Loucy (cell line): ENCODE data around the gene INVS.

ENCODE experiments used
- H2AFZ ChIP-seq: fragments of 200-600 bp; sonication (generic); 2 replicates; pipeline ENCODE4 v1.6.0; 2016; ENCODE audit warnings: antibody characterized with exemption, mild to moderate bottlenecking, low read length, moderate library complexity
- H3F3A ChIP-seq: fragments of 200-600 bp; 2 replicates; pipeline ENCODE4 v1.6.0; 2016; ENCODE audit warnings: antibody characterized with exemption, low read depth, mild to moderate bottlenecking
- H3K27me3 ChIP-seq: fragments of 200-600 bp; sonication (generic); 2 replicates; pipeline ENCODE4 v1.6.1; 2014; ENCODE audit warnings: low read length, mild to moderate bottlenecking; ENCODE audit not compliant: insufficient read depth, poor library complexity, severe bottlenecking
- H3K36me3 ChIP-seq: fragments of 200-600 bp; sonication (generic); 2 replicates; pipeline ENCODE4 v1.6.1; 2016; ENCODE audit warnings: low read length; ENCODE audit not compliant: insufficient read depth
- H3K4me1 ChIP-seq: fragments of 200-600 bp; sonication (generic); 2 replicates; pipeline ENCODE4 v1.5.1; 2014; ENCODE audit warnings: low read length, mild to moderate bottlenecking; ENCODE audit not compliant: insufficient read depth, poor library complexity, severe bottlenecking
- H3K4me2 ChIP-seq: fragments of 200-600 bp; sonication (generic); 2 replicates; pipeline ENCODE4 v1.6.0; 2014; ENCODE audit warnings: antibody characterized with exemption, low read length, low read depth, mild to moderate bottlenecking; ENCODE audit not compliant: poor library complexity, severe bottlenecking
- H3K4me3 ChIP-seq: fragments of 200-600 bp; sonication (generic); 2 replicates; pipeline ENCODE4 v1.5.1; 2014; ENCODE audit warnings: low read length, mild to moderate bottlenecking, mixed read lengths; ENCODE audit not compliant: poor library complexity, severe bottlenecking
- H3K79me2 ChIP-seq: fragments of 200-600 bp; sonication (generic); 2 replicates; pipeline ENCODE4 v1.6.1; 2014; ENCODE audit warnings: low read length; ENCODE audit not compliant: insufficient read depth
- H3K9ac ChIP-seq: fragments of 200-600 bp; sonication (generic); 2 replicates; pipeline ENCODE4 v1.6.0; 2014; ENCODE audit warnings: mild to moderate bottlenecking, low read depth, low read length, moderate library complexity; ENCODE audit not compliant: poor library complexity, severe bottlenecking
- H3K9me2 ChIP-seq: fragments of 200-600 bp; sonication (generic); replicated peaks from 2 replicates; pipeline ENCODE4 v1.6.1; 2016; ENCODE audit warnings: low read depth, low read length, mixed read lengths
- H3K9me3 ChIP-seq: fragments of 200-600 bp; sonication (generic); 2 replicates; pipeline ENCODE4 v1.6.1; 2014; ENCODE audit warnings: mild to moderate bottlenecking, antibody characterized with exemption, low read length, low read depth; ENCODE audit not compliant: insufficient read depth
- H4K20me1 ChIP-seq: fragments of 200-600 bp; sonication (generic); 2 replicates; pipeline ENCODE4 v1.6.0; 2014; ENCODE audit warnings: antibody characterized with exemption, low read length, mild to moderate bottlenecking; ENCODE audit not compliant: insufficient read depth, poor library complexity, severe bottlenecking
- EZH2phosphoT487 ChIP-seq: fragments of 200-600 bp; IDR thresholded peaks from 2 replicates; pipeline ENCODE4 v1.6.1; 2018; ENCODE audit warnings: antibody characterized with exemption, mild to moderate bottlenecking, moderate library complexity, borderline replicate concordance
- TF ChIP-seq, protein P1 (sequence below): fragments of 200-600 bp; sonication (generic); conservative IDR thresholded peaks from 2 replicates; pipeline ENCODE4 v1.5.1; 2014; ENCODE audit warnings: mild to moderate bottlenecking, antibody characterized with exemption, low read length

INVS gene

DNA sequence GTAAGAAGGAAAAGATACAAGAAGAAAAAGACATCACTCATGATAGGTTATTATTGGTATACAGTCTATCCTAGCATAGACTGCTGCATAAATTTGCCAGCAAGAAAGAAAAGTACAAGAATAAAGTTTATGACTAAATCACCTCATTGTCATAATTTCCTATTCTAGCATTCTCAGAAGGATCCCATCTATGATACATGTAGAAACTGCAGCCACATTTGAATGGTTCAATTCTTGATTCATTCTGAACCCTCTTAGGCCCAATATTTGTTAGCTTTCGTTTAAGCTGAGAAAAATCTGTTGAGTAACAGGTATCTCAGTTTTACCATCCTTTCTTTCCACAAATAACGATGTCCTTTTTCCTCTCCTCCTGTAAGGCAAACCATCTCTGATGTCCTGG is 21.2 kb downstream of the INVS start:
- Histone ChIP-seq H2AFZ (no peak overlapping the region), H3K79me2 (no peaks in the 10 kb centered on the region), H3K36me3 (no peaks in the 10 kb centered on the region; the same call in 1 of the 2 replicates), H3K4me1 (no peaks in the 10 kb centered on the region), H3K9me3 (no peaks in the 10 kb centered on the region), H3K4me3 (no peak overlapping the region), H3K4me2 (no peak overlapping the region), H3K27me3 (no peaks in the 10 kb centered on the region), H3K9me2 (no peaks in the 10 kb centered on the region), H3F3A (no peaks in the 10 kb centered on the region), H3K9ac (no peak overlapping the region), H4K20me1 (no peaks in the 10 kb centered on the region)
- TF ChIP-seq, protein P1, sequence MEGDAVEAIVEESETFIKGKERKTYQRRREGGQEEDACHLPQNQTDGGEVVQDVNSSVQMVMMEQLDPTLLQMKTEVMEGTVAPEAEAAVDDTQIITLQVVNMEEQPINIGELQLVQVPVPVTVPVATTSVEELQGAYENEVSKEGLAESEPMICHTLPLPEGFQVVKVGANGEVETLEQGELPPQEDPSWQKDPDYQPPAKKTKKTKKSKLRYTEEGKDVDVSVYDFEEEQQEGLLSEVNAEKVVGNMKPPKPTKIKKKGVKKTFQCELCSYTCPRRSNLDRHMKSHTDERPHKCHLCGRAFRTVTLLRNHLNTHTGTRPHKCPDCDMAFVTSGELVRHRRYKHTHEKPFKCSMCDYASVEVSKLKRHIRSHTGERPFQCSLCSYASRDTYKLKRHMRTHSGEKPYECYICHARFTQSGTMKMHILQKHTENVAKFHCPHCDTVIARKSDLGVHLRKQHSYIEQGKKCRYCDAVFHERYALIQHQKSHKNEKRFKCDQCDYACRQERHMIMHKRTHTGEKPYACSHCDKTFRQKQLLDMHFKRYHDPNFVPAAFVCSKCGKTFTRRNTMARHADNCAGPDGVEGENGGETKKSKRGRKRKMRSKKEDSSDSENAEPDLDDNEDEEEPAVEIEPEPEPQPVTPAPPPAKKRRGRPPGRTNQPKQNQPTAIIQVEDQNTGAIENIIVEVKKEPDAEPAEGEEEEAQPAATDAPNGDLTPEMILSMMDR: no peak
- no peak for TF ChIP-seq EZH2phosphoT487

DNA sequence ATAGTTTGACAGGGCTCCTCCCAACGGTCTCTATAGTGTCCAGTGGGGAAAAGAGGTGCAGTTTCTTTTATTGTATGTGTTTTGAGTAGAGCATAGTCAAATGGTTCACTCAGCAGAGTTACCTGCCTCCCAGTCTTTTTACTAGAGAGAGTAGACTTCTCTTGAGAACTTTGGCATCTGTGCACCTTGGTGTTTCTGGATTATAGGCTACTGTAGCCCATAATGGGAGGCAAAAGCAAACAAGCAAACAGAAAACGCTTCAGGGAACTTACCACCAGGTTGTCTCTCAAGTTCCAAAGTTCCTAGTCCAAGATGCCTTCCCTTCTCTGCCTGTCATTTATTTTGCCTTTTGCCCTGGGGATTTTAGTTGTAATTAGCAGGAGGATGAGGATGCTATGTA is 26.2 kb downstream of the INVS start:
- H3K9me3 ChIP-seq: no peaks in the 10 kb centered on the region
- H2AFZ ChIP-seq: no peak overlapping the region
- H3K4me2 ChIP-seq: no peak overlapping the region
- no peaks in the 10 kb centered on the region for H3K4me1 ChIP-seq
- no peak overlapping the region for H3K4me3 ChIP-seq
- H3K9ac ChIP-seq: no peak overlapping the region
- TF ChIP-seq, protein P1: no peak
- no peak for TF ChIP-seq EZH2phosphoT487
- 0 out of 2 replicates have a peak, but pooled peaks cover 2% of the 10 kb centered on the region for H3F3A ChIP-seq
- no peaks in the 10 kb centered on the region for H4K20me1 ChIP-seq
- H3K9me2 ChIP-seq: no peaks in the 10 kb centered on the region
- H3K79me2 ChIP-seq: no peaks in the 10 kb centered on the region
- H3K36me3 ChIP-seq: peaks cover 17% of the 10 kb centered on the region
- H3K27me3 ChIP-seq: no peaks in the 10 kb centered on the region

DNA sequence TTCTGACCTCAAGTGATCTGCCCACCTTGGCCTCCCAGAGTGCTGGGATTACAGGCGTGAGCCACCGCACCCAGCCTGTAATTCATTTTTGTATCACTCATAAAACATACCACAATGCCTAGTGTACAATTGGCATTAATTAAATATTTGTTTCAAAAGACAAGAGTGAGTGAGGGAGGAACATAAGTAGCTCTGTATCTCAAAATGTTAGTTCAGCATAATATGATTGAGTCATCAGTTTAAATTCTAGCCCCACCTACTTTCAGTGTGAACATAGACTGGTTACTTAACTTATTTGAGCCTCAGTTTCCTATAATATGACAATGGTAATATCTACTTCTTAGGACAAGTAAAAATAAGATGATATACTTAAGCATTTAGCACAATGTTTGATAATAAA is 26.9 kb downstream of the INVS start:
- Histone ChIP-seq H3K4me3 (no peak overlapping the region), H3K9ac (no peak overlapping the region), H3K36me3 (peaks cover 17% of the 10 kb centered on the region), H3K79me2 (no peaks in the 10 kb centered on the region), H2AFZ (no peak overlapping the region), H4K20me1 (no peaks in the 10 kb centered on the region), H3K9me3 (no peaks in the 10 kb centered on the region), H3K27me3 (no peaks in the 10 kb centered on the region), H3K9me2 (no peaks in the 10 kb centered on the region), H3F3A (0 out of 2 replicates have a peak, but pooled peaks cover 2% of the 10 kb centered on the region), H3K4me1 (no peaks in the 10 kb centered on the region), H3K4me2 (no peak overlapping the region)
- TF ChIP-seq, protein P1: no peak
- no peak for TF ChIP-seq EZH2phosphoT487
